H1 (cell line): ENCODE data around the gene TOR1AIP1. TPM values are rescaled to one million over a fixed set of nuclear protein-coding genes. Genes with fewer than 3 reads are reported as not detected.

Experiments used
- CHD7 ChIP-seq: fragments of 300-600 bp; sonication (generic); IDR thresholded peaks from 2 replicates; pipeline ENCODE4 v1.7.1; 2012; ENCODE audit warnings: low read length, moderate library complexity, mild to moderate bottlenecking, inconsistent platforms; ENCODE audit not compliant: insufficient replicate concordance
- polyA plus RNA-seq, 7 experiments: library from polyadenylated mRNA; depleted of rRNA in 3 of 7; stranded (reverse) in 5 of 7; unstranded in 2 of 7; fragments of >200 nt in 5 of 7; fragments of 200-250 nt in 2 of 7; gene quantifications; 1 replicate in 5 of 7; 2 replicates in 1 of 7; 4 replicates in 1 of 7; pipeline versions ENCODE4 v1.2.1 to v1.2.3, GENCODE V29; 2011 to 2013; ENCODE audit warnings: missing spikeins in 2 of 7, mixed read lengths in 2 of 7
- total RNA-seq: library from RNA; stranded (reverse); fragmentation: NEBNext Ultra II Directional; extraction: Animal tissue kit (Norgen Biotek cat#: 25700); gene quantifications from 2 replicates; pipeline ENCODE4 v1.2.1, GENCODE V29; 2021

Gene TOR1AIP1
- total and polyA plus RNA-seq, 2 of the 8 experiments (the other 6 are each of a cell fraction or from before 2014, with no cell fraction given) = 5.7 to 22.8 TPM

- no peak for TF ChIP-seq CHD7
Observed at GRCh38 chr1:179853102-179853501, 29.0 kb upstream of the TOR1AIP1 start (continued).
